ENCODE results near the gene APBA2. TPM values are rescaled to one million over a fixed set of nuclear protein-coding genes. Genes with fewer than 3 reads are reported as not detected.

Gene APBA2
- total RNA-seq, 4 donors from 2014 or later = 3.3 to 5.4 (median 4.5) TPM

- no peak overlapping the region for H3K27ac ChIP-seq
- 81 to 88% methylated on average over 14 of the region's 14 CpGs for WGBS, 2 donors
- no peak overlapping the region for H3K4me3 ChIP-seq
- no peaks in the 10 kb centered on the region for H3K4me1 ChIP-seq
- H3K9me3 ChIP-seq = no peaks in the 10 kb centered on the region
- H3K36me3 ChIP-seq = no peaks in the 10 kb centered on the region
- no peak for DNase-seq (ENCODE audit: low spot score in 2 of 2)
- no peaks in the 10 kb centered on the region for H3K27me3 ChIP-seq
- TF ChIP-seq POLR2A (IDR thresholded peaks at IDR 0.05) (no peak), EP300 (IDR thresholded peaks at IDR 0.05) (no peak)
- TF ChIP-seq, protein P1, sequence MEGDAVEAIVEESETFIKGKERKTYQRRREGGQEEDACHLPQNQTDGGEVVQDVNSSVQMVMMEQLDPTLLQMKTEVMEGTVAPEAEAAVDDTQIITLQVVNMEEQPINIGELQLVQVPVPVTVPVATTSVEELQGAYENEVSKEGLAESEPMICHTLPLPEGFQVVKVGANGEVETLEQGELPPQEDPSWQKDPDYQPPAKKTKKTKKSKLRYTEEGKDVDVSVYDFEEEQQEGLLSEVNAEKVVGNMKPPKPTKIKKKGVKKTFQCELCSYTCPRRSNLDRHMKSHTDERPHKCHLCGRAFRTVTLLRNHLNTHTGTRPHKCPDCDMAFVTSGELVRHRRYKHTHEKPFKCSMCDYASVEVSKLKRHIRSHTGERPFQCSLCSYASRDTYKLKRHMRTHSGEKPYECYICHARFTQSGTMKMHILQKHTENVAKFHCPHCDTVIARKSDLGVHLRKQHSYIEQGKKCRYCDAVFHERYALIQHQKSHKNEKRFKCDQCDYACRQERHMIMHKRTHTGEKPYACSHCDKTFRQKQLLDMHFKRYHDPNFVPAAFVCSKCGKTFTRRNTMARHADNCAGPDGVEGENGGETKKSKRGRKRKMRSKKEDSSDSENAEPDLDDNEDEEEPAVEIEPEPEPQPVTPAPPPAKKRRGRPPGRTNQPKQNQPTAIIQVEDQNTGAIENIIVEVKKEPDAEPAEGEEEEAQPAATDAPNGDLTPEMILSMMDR (IDR thresholded peaks at IDR 0.05) = no peak
Measured at GRCh38 chr15:29097168-29097567, 211.4 kb downstream of the APBA2 start.

GRCh38 chr15:29097971-29098370 is 212.2 kb downstream of the APBA2 start:
- Histone ChIP-seq H3K9me3 (no peaks in the 10 kb centered on the region), H3K4me1 (no peaks in the 10 kb centered on the region), H3K27ac (no peak overlapping the region), H3K36me3 (no peaks in the 10 kb centered on the region), H3K27me3 (no peaks in the 10 kb centered on the region), H3K4me3 (no peak overlapping the region)
- TF ChIP-seq EP300 (IDR thresholded peaks at IDR 0.05) (no peak), POLR2A (IDR thresholded peaks at IDR 0.05) (no peak)
- TF ChIP-seq, protein P1 (IDR thresholded peaks at IDR 0.05) = no peak
- DNase-seq (ENCODE audit: low spot score in 2 of 2) = no peak
- 76 to 80% methylated on average over 9 of the region's 9 CpGs for WGBS, 2 donors

DNA sequence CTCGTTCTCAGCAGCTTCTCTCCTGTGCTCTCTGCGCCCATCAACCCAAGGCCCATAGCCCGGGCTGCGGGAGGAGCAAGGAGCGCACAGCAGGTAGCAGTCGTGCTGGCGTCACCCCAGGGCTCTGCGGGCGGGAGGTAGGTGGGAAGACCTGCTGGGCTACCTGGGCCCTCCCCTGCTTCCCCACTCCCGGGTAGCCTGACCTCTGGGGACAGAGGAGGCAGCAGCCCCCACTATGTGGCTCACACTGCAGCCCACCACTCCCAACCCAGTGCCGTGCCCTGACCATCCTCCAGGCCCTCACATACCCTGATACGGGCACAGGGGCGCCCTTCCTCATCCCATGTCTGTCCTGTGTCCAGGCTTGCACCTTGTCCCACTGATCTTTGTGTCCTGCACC is 212.9 kb downstream of the APBA2 start:
- Histone ChIP-seq H3K4me1 (peaks cover 0 to 6% (median 0%) of the 10 kb centered on the region in 4 donors), H3K27ac (no peak overlapping the region), H3K4me3 (no peak overlapping the region), H3K27me3 (no peaks in the 10 kb centered on the region), H3K9me3 (no peaks in the 10 kb centered on the region), H3K36me3 (no peaks in the 10 kb centered on the region)
- 94 to 95% methylated on average over 13 of the region's 13 CpGs for WGBS, 2 donors
- TF ChIP-seq, protein P1 (IDR thresholded peaks at IDR 0.05) = no peak
- TF ChIP-seq POLR2A (IDR thresholded peaks at IDR 0.05) (no peak), EP300 (IDR thresholded peaks at IDR 0.05) (no peak)
- no peak for DNase-seq (ENCODE audit: low spot score in 2 of 2)

DNA sequence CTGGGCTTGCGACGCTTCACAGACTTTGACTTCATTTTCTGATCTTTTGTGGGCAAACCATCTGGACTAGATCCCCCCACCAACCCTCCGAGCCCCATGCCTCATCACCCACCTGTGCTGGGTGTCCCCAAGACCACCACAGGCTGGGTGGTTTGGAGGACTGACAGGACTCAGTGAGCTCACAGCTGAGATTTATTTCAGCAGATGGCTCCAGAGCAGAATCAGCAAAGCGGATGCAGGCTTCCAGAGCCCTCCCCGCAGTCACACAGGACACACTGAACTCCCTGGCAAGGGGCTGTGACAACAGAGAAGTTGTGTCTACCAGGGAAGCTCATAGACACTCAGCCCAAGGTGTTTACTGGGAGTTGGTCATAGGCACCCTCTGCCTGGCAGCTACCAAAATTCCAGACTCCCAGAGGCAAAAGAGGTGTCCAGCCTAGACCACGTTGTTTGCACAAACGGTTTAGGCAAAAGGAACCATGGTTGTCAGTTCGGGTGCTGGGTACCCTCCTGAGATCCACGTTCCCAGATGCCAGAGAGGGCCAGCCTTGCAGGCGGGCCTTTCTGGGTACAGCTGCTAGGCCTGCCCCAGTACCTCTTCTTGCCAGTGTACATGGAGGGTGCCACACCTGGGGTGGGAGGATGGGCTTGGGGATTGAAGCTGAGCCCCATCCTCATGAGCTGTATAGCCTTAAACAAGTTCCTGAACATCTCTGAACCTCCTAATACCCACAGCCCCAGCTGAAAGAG is 213.5 kb downstream of the APBA2 start:
- TF ChIP-seq EP300 (IDR thresholded peaks at IDR 0.05) (no peak), POLR2A (IDR thresholded peaks at IDR 0.05) (no peak)
- TF ChIP-seq, protein P1 (IDR thresholded peaks at IDR 0.05) = no peak
- H3K4me1 ChIP-seq = peaks cover 0 to 11% (median 0%) of the 10 kb centered on the region in 4 donors
- H3K9me3 ChIP-seq = no peaks in the 10 kb centered on the region
- DNase-seq (ENCODE audit: low spot score in 2 of 2) = no peak
- H3K27ac ChIP-seq = no peak overlapping the region
- H3K36me3 ChIP-seq = no peaks in the 10 kb centered on the region
- WGBS, 2 donors = 91 to 92% methylated on average over 10 of the region's 10 CpGs
- H3K27me3 ChIP-seq = no peaks in the 10 kb centered on the region
- H3K4me3 ChIP-seq = no peak overlapping the region

GRCh38 chr15:29100486-29101000 is 214.8 kb downstream of the APBA2 start:
- Histone ChIP-seq H3K27ac (no peak overlapping the region), H3K27me3 (no peaks in the 10 kb centered on the region), H3K36me3 (no peaks in the 10 kb centered on the region), H3K4me3 (no peak overlapping the region), H3K9me3 (no peaks in the 10 kb centered on the region), H3K4me1 (peaks cover 0 to 11% (median 0%) of the 10 kb centered on the region in 4 donors)
- DNase-seq (ENCODE audit: low spot score in 2 of 2) = no peak
- WGBS, 2 donors = 75 to 92% methylated on average over 6 to 7 of the region's 7 CpGs
- TF ChIP-seq EP300 (IDR thresholded peaks at IDR 0.05) (no peak), POLR2A (IDR thresholded peaks at IDR 0.05) (no peak)
- TF ChIP-seq, protein P1 (IDR thresholded peaks at IDR 0.05) = no peak

All from tibial nerve (tissue), 4 donors.